AG04449 (cell line): ENCODE measurements around the gene DENND1A.

ENCODE experiments used
- CTCF ChIA-PET: fragments of 350-600 bp; formaldehyde crosslinking; extraction: SDS; loops from one replicate; lab custom pipeline; 2021; ENCODE audit warnings: antibody characterized with exemption; lab: Yijun Ruan, JAX
- POLR2A ChIA-PET: fragments of 400-600, 350-600 bp; formaldehyde crosslinking; extraction: SDS; loops from one replicate; lab custom pipeline; 2020; ENCODE audit warnings: antibody characterized with exemption, inconsistent platforms; lab: Yijun Ruan, JAX
- DNase-seq: peaks from one replicate; pipeline ENCODE4 v3.0.0-alpha.2; 2010; ENCODE audit warnings: low read depth, low spot score
- H3K4me3 ChIP-seq: 2 replicates; pipeline ENCODE4 v1.5.1; 2011; ENCODE audit warnings: low read depth, mild to moderate bottlenecking, control low read depth, low read length
- TF ChIP-seq, protein P1 (sequence below): IDR thresholded peaks from one replicate; pipeline ENCODE4 v1.5.1; 2011; ENCODE audit warnings: mild to moderate bottlenecking, moderate library complexity, low read length, control low read depth, inconsistent platforms; ENCODE audit not compliant: insufficient read depth; ENCODE audit errors: missing control alignments

Gene DENND1A

DNA sequence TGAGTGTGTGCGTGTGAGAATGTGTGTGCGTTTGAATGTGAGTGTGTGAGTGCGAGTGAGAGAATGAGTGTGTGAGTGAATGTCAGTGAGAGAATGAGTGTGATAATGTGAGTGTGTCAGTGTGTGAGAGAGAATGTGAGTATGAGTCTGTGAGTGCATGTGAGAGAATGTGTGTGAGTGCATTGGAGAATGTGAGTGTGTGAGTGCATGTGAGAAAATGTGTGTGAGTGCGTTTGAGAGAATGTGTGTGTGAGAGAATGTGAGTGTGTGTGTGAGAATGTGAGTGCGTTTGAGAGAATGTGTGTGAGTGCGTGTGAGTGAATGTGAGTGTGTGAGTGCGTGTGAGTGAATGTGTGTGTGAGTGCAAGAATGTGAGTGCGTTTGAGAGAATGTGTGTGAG is 42.7 kb upstream of the DENND1A start:
- no peak for DNase-seq
- TF ChIP-seq, protein P1, sequence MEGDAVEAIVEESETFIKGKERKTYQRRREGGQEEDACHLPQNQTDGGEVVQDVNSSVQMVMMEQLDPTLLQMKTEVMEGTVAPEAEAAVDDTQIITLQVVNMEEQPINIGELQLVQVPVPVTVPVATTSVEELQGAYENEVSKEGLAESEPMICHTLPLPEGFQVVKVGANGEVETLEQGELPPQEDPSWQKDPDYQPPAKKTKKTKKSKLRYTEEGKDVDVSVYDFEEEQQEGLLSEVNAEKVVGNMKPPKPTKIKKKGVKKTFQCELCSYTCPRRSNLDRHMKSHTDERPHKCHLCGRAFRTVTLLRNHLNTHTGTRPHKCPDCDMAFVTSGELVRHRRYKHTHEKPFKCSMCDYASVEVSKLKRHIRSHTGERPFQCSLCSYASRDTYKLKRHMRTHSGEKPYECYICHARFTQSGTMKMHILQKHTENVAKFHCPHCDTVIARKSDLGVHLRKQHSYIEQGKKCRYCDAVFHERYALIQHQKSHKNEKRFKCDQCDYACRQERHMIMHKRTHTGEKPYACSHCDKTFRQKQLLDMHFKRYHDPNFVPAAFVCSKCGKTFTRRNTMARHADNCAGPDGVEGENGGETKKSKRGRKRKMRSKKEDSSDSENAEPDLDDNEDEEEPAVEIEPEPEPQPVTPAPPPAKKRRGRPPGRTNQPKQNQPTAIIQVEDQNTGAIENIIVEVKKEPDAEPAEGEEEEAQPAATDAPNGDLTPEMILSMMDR: no peak
- ChIA-PET POLR2A (no interaction called here), CTCF (no interaction called here)
- no peak overlapping the region for H3K4me3 ChIP-seq

DNA sequence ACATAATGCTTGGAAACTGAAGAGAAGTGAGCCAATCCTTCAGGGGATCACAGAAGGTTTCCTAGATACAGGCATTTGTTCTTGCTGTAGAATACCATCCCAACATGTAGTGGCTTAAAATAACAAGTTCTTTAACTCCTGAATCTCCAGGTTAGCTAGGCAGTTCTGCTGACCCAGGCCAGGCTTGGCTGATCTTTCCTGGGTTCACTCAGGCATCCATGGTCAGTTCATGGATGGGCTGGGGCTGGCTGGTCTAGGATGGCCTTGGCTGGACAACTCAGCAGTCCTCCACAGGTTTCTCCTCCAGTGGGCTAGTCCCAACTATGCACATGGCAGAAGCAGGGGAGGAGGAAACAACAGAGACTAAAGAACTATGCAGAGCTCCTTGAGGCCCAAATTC is 37.4 kb upstream of the DENND1A start:
- TF ChIP-seq, protein P1: no peak
- ChIA-PET POLR2A (no interaction called here), CTCF (interaction anchor here (0.8 to 1.4 kb wide), 2 partner anchors 10 to 14 kb away, joined by 3 read pairs; no protein-coding TSS in a partner anchor)
- DNase-seq: no peak
- H3K4me3 ChIP-seq: no peak overlapping the region

DNA sequence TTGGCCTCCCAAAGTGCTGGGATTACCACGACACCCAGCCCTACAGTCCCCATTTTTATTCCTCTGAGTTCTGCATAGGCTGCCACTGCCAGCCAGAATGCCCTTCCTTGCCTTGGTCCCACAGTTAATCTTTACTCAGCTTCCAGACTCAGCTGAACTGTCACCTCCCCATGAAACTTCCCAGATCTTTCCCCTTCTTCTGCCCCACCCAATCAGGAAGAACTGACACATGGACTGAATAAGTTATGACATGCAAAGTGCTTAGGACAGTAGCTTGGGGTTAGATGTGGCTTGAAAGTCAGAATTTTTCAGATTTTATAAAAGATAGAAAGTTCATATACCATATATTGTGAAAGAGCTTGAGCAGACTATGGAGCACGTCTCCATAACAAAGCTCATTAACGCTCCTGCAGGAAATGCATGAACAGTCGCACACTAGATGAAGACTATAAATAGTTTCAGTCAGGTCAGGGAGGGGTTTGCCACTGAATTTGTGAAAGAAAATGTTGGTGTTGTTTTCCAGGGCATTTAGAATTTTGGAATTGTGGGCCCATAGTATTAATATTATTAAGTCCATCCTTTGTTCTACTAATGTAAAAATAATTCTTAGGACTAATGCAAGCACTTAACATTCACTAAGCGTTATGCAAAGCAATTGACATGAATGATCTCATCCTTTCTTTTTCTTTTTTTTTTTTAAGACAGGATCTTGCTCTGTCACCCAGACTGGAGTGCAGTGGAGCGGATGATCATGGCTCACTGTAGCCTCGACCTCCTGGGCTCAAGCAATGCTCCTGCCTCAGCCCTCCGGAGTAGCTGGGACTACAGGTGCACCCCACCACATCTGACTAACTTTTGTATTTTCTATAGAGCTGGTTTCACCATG is 36.1 kb upstream of the DENND1A start:
- CTCF ChIA-PET: interaction anchor here (1.4 kb wide), 1 partner anchor 13 kb away, joined by 3 read pairs; no protein-coding TSS in a partner anchor
- DNase-seq: no peak
- TF ChIP-seq, protein P1: no peak
- H3K4me3 ChIP-seq: no peak overlapping the region
- POLR2A ChIA-PET: no interaction called here

DNA sequence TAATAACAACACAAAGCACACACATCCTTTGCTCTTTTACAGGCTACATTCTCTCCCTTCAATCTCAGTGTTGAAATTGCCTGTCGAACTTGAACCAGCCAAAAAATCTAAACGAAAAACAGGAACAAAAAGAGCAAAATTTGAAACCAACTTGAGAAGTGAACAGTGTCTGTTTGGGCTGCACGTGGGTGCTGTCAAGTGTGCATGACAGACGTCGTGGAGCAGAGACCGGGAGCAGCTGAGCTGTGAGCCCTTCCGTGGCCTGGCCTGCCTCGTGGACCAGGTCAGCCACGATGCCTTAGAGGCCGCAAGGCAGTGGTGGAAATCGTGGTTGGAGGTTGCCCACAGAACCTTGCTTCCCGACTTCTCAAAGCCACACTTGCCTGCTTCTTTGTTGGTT is 34.8 kb upstream of the DENND1A start:
- POLR2A ChIA-PET: no interaction called here
- TF ChIP-seq, protein P1: no peak
- no peak for DNase-seq
- no peak overlapping the region for H3K4me3 ChIP-seq
- CTCF ChIA-PET: no interaction called here

DNA sequence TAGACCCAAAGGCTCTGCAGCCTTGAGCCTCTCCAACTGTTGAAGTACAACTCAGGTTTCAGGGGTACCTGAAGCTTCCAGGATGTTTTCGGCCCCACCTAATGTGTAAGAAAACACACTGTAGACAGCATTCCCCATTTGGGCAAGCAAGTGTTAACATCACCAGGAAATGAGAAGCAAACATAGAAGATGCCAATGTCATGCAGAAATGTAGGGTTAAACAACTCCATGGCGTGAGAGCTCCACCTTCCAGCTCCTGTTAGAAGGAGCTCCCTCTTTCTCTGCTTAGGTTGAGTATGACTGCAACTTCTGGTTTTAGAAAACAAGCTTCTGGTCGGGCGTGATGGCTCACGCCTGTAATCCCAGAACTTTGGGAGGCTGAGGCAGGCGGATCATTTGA is 31.0 kb upstream of the DENND1A start:
- TF ChIP-seq, protein P1: no peak
- ChIA-PET POLR2A (no interaction called here), CTCF (interaction anchor here (0.7 kb wide), 1 partner anchor 81 kb away, joined by 3 read pairs; no protein-coding TSS in a partner anchor)
- no peak overlapping the region for H3K4me3 ChIP-seq
- DNase-seq: no peak

DNA sequence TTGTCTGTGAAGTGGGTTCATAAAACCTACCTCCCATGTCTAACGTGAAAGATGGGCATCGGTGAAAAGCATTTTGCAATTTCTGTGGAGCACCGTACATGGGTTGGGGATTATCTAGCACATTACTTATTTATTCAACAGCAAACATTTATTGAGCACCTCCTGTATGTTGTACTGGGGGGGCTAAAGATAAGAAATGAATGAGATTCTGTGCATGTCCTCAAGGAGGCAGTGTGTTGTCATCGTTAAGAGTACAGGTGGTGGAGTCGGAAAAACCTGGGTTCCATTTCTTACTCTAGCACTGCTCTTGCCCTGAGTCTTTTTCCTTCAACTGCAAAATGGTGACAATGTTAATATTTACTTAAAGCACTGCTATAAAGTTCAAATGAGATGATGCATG is 30.4 kb upstream of the DENND1A start:
- CTCF ChIA-PET: no interaction called here

More for the DNA sequence above, 30.4 kb upstream of the DENND1A start:
- no peak overlapping the region for H3K4me3 ChIP-seq
- no peak for DNase-seq
- POLR2A ChIA-PET: no interaction called here
- TF ChIP-seq, protein P1: no peak
